Stomach smooth muscle (tissue), 2 donors: ENCODE data around the gene KPTN.
A peak's percentile ranks its signal among the peaks of the same experiment; 100 is the strongest.

Experiments used
- H3K27ac ChIP-seq: one replicate; pipeline ENCODE4 v1.7.0; 2013; ENCODE audit warnings: mild to moderate bottlenecking, low read length, inconsistent platforms
- H3K27me3 ChIP-seq, 2 donors: one replicate each; pipeline ENCODE4 v1.7.0; 2013; ENCODE audit warnings: low read length in 2 of 2; ENCODE audit not compliant: insufficient read depth in 2 of 2, control insufficient read depth in 1 of 2
- H3K36me3 ChIP-seq, 2 donors: one replicate each; pipeline ENCODE4 v1.7.0; 2013; ENCODE audit warnings: low read length in 2 of 2; ENCODE audit not compliant: control insufficient read depth in 2 of 2, insufficient read depth in 2 of 2
- H3K4me1 ChIP-seq: one replicate; pipeline ENCODE4 v1.7.0; 2013; ENCODE audit warnings: low read length; ENCODE audit not compliant: control insufficient read depth, insufficient read depth
- H3K4me3 ChIP-seq, 2 donors: one replicate each; pipeline ENCODE4 v1.7.0; 2013; ENCODE audit warnings: low read length in 2 of 2
- H3K9ac ChIP-seq, 2 donors: one replicate each; pipeline ENCODE4 v1.7.0; 2013; ENCODE audit warnings: low read length in 2 of 2, mild to moderate bottlenecking in 1 of 2
- H3K9me3 ChIP-seq, 2 donors: one replicate each; pipeline ENCODE4 v1.7.0; 2013; ENCODE audit warnings: low read length in 2 of 2; ENCODE audit not compliant: control insufficient read depth in 2 of 2
- donor health status: healthy.
- donor health status: Pancreatic carcinoma.

KPTN gene

DNA sequence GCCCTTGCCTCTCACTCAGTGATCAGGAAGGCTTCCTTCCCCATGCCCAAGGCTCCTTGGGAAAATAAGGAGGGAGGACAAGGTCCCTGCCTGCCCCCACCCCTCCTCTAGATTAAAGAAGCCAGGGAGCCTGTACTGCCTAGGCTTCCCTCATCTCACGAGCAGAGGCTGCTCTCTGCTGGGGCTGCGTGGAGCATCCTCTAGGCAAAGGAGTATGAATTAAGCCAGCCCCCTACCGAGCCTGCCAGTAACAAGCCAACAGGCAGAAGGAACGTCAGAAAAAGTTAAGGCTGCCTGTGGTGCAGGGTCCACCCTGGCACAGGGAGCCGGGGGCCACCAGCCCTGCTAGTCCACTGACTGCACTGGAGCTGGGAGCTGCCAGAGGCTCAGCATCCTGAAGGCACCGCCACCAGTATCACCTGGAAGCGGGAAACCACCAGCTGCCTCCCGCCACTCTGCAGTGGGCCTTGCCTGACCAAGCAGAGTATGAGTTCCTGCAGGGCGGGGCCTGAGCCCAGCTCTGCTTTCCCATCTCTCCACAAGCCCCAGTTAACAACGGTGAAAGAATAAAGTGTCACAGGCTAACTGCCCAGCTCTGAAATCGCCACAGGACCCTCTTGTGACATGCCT, 24.0 kb upstream of the KPTN start:
- peak overlapping the region; percentile 64 for H3K27ac ChIP-seq
- no peaks in the 10 kb centered on the region for H3K9me3 ChIP-seq
- H3K4me3 ChIP-seq, result no peak overlapping the region

DNA sequence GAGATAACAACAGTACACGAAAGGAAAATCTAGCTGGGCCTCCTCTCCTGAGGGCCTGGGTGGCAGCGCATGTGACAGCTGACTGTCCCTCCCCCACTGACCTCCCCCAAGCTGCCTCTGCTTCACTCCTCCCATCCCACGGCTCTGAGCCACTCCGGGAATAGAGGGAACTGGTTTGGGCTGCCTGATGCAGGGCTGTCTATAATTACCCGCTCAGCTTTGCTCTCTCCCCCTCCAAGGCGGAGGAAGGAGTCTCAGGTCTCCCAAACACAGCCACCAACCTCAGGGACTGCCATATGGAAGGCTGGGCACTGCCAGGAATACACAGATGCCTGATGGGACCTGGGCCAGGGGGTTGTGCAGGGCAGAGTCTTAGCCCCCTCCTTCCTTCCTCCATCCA, 23.0 kb upstream of the KPTN start:
- peaks cover 16 to 18% of the 10 kb centered on the region in 2 donors for H3K36me3 ChIP-seq
- H3K9me3 ChIP-seq, result no peaks in the 10 kb centered on the region
- H3K4me3 ChIP-seq, result no peak overlapping the region
- no peaks in the 10 kb centered on the region for H3K27me3 ChIP-seq
- H3K9ac ChIP-seq, result peak overlapping the region; percentile 35 to 51
- H3K27ac ChIP-seq, result peak overlapping the region; percentile 64
- peaks cover 57% of the 10 kb centered on the region for H3K4me1 ChIP-seq

More for the DNA sequence above, 24.0 kb upstream of the KPTN start:
- Histone ChIP-seq H3K9ac (peak overlapping the region in 1 of 2 donors; percentile 51), H3K36me3 (peaks cover 11 to 12% of the 10 kb centered on the region in 2 donors), H3K4me1 (peaks cover 67% of the 10 kb centered on the region), H3K27me3 (no peaks in the 10 kb centered on the region)

GRCh38 chr19:47506459-47506858, 22.4 kb upstream of the KPTN start:
- Histone ChIP-seq H3K4me1 (peaks cover 53% of the 10 kb centered on the region), H3K36me3 (peaks cover 17 to 19% of the 10 kb centered on the region in 2 donors), H3K4me3 (no peak overlapping the region), H3K27ac (peak overlapping the region; percentile 64), H3K27me3 (no peaks in the 10 kb centered on the region), H3K9ac (peak overlapping the region in 1 of 2 donors; percentile 35), H3K9me3 (no peaks in the 10 kb centered on the region)

DNA sequence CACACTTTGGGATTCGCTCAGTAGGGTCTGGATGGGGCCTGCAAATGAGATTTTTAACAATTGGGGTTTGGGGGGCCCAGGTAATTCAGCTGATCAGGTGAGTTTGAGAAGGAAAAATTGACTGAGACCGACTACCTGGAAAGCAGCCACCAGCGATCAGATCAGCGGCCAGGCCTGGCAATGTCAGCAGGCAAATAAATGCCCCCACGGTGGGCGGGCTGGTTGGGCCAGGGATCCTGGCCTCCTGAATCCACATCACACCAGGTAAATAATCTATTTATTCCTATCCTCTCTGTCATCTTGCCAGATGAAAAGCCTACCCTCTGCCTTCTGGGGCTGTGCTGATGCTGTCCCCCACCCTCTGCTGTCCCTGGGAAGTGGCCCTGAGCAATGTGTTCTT, 21.5 kb upstream of the KPTN start:
- Histone ChIP-seq H3K4me3 (no peak overlapping the region), H3K27me3 (no peaks in the 10 kb centered on the region), H3K4me1 (peaks cover 46% of the 10 kb centered on the region), H3K27ac (no peak overlapping the region), H3K9me3 (no peaks in the 10 kb centered on the region), H3K36me3 (peaks cover 20 to 28% of the 10 kb centered on the region in 2 donors), H3K9ac (peak overlapping the region in 1 of 2 donors; percentile 29)

GRCh38 chr19:47503826-47504150, 19.8 kb upstream of the KPTN start:
- H3K27me3 ChIP-seq, result no peaks in the 10 kb centered on the region

GRCh38 chr19:47503130-47503825, 19.3 kb upstream of the KPTN start:
- Histone ChIP-seq H3K27ac (no peak overlapping the region), H3K4me3 (no peak overlapping the region), H3K27me3 (no peaks in the 10 kb centered on the region), H3K9ac (no peak overlapping the region), H3K4me1 (peaks cover 25% of the 10 kb centered on the region), H3K36me3 (peaks cover 32 to 46% of the 10 kb centered on the region in 2 donors), H3K9me3 (no peaks in the 10 kb centered on the region)

More at GRCh38 chr19:47503826-47504150, 19.8 kb upstream of the KPTN start:
- Histone ChIP-seq H3K4me1 (peaks cover 30% of the 10 kb centered on the region), H3K4me3 (no peak overlapping the region), H3K9me3 (no peaks in the 10 kb centered on the region), H3K9ac (no peak overlapping the region), H3K27ac (no peak overlapping the region), H3K36me3 (peaks cover 32 to 42% of the 10 kb centered on the region in 2 donors)

- Histone ChIP-seq H3K9ac (no peak overlapping the region), H3K4me1 (peaks cover 4% of the 10 kb centered on the region)
Measured at GRCh38 chr19:47499863-47500830, 16.1 kb upstream of the KPTN start.

GRCh38 chr19:47499371-47499770, 15.4 kb upstream of the KPTN start:
- no peak overlapping the region for H3K9ac ChIP-seq
- H3K36me3 ChIP-seq, result peaks cover 52% of the 10 kb centered on the region in 2 donors
- peaks cover 4% of the 10 kb centered on the region for H3K4me1 ChIP-seq
- H3K27me3 ChIP-seq, result no peaks in the 10 kb centered on the region
- H3K9me3 ChIP-seq, result no peaks in the 10 kb centered on the region
- no peak overlapping the region for H3K27ac ChIP-seq
- H3K4me3 ChIP-seq, result no peak overlapping the region

More at GRCh38 chr19:47499863-47500830, 16.1 kb upstream of the KPTN start:
- Histone ChIP-seq H3K27me3 (no peaks in the 10 kb centered on the region), H3K9me3 (no peaks in the 10 kb centered on the region), H3K4me3 (no peak overlapping the region), H3K27ac (no peak overlapping the region), H3K36me3 (peaks cover 52% of the 10 kb centered on the region in 2 donors)

GRCh38 chr19:47498561-47498960, 14.5 kb upstream of the KPTN start:
- H3K9me3 ChIP-seq, result no peaks in the 10 kb centered on the region
- no peak overlapping the region for H3K9ac ChIP-seq
- peaks cover 46 to 48% of the 10 kb centered on the region in 2 donors for H3K36me3 ChIP-seq
- no peaks in the 10 kb centered on the region for H3K27me3 ChIP-seq
- peaks cover 4% of the 10 kb centered on the region for H3K4me1 ChIP-seq
- H3K4me3 ChIP-seq, result no peak overlapping the region
- no peak overlapping the region for H3K27ac ChIP-seq

DNA sequence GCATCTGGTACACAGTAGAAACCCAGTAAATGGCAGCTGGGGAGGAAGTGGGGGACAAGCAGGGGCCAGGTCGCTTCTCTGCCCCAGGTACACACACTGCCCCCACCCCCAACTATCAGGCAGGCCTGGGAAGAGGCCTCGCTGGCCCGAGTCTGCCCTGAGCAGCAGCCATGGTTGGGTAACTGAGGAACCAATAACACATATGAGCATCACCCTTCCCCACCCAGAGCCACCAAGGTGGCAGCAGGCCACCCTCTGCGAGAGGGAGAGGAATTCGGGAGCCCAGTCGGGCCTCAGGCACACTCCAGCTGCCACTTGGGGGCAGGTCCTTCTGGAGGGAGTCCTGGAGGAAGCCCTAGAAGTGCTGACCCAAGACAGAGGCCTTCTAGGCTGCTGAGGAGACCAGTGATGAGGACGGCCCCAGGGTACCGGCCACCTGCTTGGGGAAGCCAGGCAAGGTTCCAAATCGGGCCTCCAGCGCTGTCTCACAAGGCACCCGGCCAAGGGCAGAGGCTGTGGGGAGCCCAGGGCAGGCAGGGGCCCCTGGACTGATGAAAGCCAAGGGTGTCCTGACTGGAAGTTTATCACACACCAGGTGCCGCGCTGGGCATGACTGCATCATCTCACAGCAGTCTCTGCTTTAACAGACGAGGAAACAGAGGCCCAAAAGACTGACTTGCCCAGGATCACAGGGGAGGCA, 14.0 kb upstream of the KPTN start:
- Histone ChIP-seq H3K9ac (no peak overlapping the region), H3K4me3 (no peak overlapping the region), H3K27me3 (no peaks in the 10 kb centered on the region), H3K27ac (no peak overlapping the region), H3K4me1 (peaks cover 4% of the 10 kb centered on the region), H3K36me3 (peaks cover 41 to 45% of the 10 kb centered on the region in 2 donors), H3K9me3 (no peaks in the 10 kb centered on the region)
